Measurements from ENCODE around the gene TDRD5. TPM values are rescaled to one million over a fixed set of nuclear protein-coding genes. Genes with fewer than 3 reads are reported as not detected.

The TDRD5 gene
- total RNA-seq, 3 donors from 2014 or later (not counting 1 experiment from before 2014, with no cell fraction given) = not detected

DNA sequence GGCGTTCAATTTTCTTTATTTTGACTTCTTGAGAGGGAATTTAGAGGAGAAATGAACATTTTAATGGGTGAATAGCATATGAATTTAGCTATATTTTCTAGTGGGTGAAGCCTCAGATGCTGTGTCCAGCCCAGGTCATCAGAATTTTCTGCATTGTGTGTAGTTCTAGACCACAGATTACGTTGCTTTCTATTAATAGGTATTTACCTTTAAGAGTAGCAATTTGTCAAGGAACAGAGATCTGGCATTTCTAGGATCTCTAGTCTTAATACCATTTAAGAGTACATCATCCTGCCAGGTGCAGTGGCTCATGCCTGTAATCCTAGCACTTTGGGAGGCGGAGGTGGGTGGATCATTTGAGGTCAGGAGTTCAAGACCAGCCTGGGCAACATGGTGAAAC is 20.7 kb downstream of the TDRD5 start:
- WGBS (ENCODE audit: insufficient coverage) = 77% methylated on average over 3 of the region's 3 CpGs
- TF ChIP-seq, protein P1, sequence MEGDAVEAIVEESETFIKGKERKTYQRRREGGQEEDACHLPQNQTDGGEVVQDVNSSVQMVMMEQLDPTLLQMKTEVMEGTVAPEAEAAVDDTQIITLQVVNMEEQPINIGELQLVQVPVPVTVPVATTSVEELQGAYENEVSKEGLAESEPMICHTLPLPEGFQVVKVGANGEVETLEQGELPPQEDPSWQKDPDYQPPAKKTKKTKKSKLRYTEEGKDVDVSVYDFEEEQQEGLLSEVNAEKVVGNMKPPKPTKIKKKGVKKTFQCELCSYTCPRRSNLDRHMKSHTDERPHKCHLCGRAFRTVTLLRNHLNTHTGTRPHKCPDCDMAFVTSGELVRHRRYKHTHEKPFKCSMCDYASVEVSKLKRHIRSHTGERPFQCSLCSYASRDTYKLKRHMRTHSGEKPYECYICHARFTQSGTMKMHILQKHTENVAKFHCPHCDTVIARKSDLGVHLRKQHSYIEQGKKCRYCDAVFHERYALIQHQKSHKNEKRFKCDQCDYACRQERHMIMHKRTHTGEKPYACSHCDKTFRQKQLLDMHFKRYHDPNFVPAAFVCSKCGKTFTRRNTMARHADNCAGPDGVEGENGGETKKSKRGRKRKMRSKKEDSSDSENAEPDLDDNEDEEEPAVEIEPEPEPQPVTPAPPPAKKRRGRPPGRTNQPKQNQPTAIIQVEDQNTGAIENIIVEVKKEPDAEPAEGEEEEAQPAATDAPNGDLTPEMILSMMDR (IDR thresholded peaks at IDR 0.05) = no peak
- intact Hi-C loops (cut with micrococcal nuclease) = no loop called here
- no peaks in the 10 kb centered on the region for H3K4me1 Mint-ChIP-seq
- ATAC-seq = no peak
- no peaks in the 10 kb centered on the region for H3K36me3 ChIP-seq (ENCODE audit: control insufficient read depth, insufficient read depth, low read length)
- H3K9me3 ChIP-seq (ENCODE audit: control insufficient read depth, insufficient read depth, low read length) = no peaks in the 10 kb centered on the region
- no peak overlapping the region for H3K27ac ChIP-seq (ENCODE audit: low read length)
- H3K36me3 Mint-ChIP-seq = peaks cover 7% of the 10 kb centered on the region
- no peak overlapping the region for H3K27ac Mint-ChIP-seq
- H3K4me3 ChIP-seq (ENCODE audit: low read length) = no peak overlapping the region
- H3K4me3 Mint-ChIP-seq = no peak overlapping the region
- peaks cover 5% of the 10 kb centered on the region for H3K27me3 ChIP-seq (ENCODE audit: control insufficient read depth, insufficient read depth, low read length)
- H3K4me1 ChIP-seq (ENCODE audit: control insufficient read depth, insufficient read depth, low read length) = no peaks in the 10 kb centered on the region
- peaks cover 0 to 2% of the 10 kb centered on the region in 2 donors for H3K9me3 Mint-ChIP-seq
- peaks cover 11 to 14% of the 10 kb centered on the region in 2 donors for H3K27me3 Mint-ChIP-seq (ENCODE audit: low read depth in 2 of 2)
- DNase-seq = no peak

DNA sequence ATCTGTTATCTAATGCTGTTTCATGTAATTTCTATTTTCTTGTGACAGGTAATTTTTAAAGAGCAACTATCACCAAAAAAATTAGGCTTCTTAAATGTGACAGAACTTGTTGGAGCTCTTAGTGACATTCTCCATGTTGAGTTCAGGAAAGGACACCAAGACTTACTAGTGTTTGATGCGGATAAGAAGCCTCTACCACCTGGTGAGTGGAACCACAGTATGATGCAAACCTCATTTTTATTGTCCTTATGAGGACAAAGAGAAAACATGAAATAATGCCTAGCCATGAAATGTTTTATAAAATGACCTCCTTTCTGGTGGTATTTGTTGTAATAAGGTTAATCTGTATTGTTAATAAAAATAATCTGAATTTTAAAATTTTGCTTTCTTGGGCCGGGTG is 39.1 kb downstream of the TDRD5 start:
- 80% methylated on average over 2 of the region's 2 CpGs for WGBS (ENCODE audit: insufficient coverage)
- intact Hi-C loops (cut with micrococcal nuclease) = no loop called here
- Mint-ChIP-seq H3K27ac (no peak overlapping the region), H3K4me3 (no peak overlapping the region), H3K4me1 (no peaks in the 10 kb centered on the region), H3K27me3 (ENCODE audit: low read depth in 2 of 2) (peaks cover 0 to 4% of the 10 kb centered on the region in 2 donors), H3K9me3 (peaks cover 2 to 3% of the 10 kb centered on the region in 2 donors), H3K36me3 (no peaks in the 10 kb centered on the region)
- DNase-seq (no peak), ATAC-seq (no peak)
- no peaks in the 10 kb centered on the region for H3K27me3 ChIP-seq (ENCODE audit: control insufficient read depth, insufficient read depth, low read length)
- TF ChIP-seq, protein P1 (IDR thresholded peaks at IDR 0.05) = no peak
- no peaks in the 10 kb centered on the region for H3K9me3 ChIP-seq (ENCODE audit: control insufficient read depth, insufficient read depth, low read length)
- H3K4me3 ChIP-seq (ENCODE audit: low read length) = no peak overlapping the region
- H3K36me3 ChIP-seq (ENCODE audit: control insufficient read depth, insufficient read depth, low read length) = no peaks in the 10 kb centered on the region
- no peaks in the 10 kb centered on the region for H3K4me1 ChIP-seq (ENCODE audit: control insufficient read depth, insufficient read depth, low read length)
- no peak overlapping the region for H3K27ac ChIP-seq (ENCODE audit: low read length)

DNA sequence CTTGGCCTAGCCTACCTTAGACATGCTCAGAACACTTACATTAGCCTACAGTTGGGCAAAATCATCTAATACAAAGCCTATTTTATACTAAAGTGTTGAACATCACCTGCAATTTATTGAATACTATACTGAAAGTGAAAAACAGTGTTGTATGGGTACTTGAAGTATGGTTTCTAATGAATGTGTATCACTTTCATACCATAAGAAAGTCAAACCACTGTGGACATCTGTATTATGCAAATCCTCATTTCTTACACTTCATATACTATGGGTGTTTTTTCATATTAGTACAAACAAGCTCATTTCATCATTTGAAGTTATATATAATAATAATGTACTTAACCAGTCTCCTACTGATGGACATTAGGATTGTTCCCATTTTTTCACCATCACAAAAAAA is 41.2 kb downstream of the TDRD5 start:
- Histone ChIP-seq H3K27me3 (ENCODE audit: control insufficient read depth, insufficient read depth, low read length) (no peaks in the 10 kb centered on the region), H3K27ac (ENCODE audit: low read length) (no peak overlapping the region), H3K9me3 (ENCODE audit: control insufficient read depth, insufficient read depth, low read length) (no peaks in the 10 kb centered on the region), H3K36me3 (ENCODE audit: control insufficient read depth, insufficient read depth, low read length) (no peaks in the 10 kb centered on the region), H3K4me3 (ENCODE audit: low read length) (no peak overlapping the region), H3K4me1 (ENCODE audit: control insufficient read depth, insufficient read depth, low read length) (no peaks in the 10 kb centered on the region)
- intact Hi-C loops (cut with micrococcal nuclease) = no loop called here
- no peaks in the 10 kb centered on the region for H3K36me3 Mint-ChIP-seq
- H3K4me3 Mint-ChIP-seq = no peak overlapping the region
- TF ChIP-seq, protein P1 (IDR thresholded peaks at IDR 0.05) = no peak
- DNase-seq (no peak), ATAC-seq (no peak)
- peaks cover 0 to 3% of the 10 kb centered on the region in 2 donors for H3K9me3 Mint-ChIP-seq
- H3K4me1 Mint-ChIP-seq = no peaks in the 10 kb centered on the region
- H3K27ac Mint-ChIP-seq = no peak overlapping the region
- no peaks in the 10 kb centered on the region for H3K27me3 Mint-ChIP-seq (ENCODE audit: low read depth in 2 of 2)

DNA sequence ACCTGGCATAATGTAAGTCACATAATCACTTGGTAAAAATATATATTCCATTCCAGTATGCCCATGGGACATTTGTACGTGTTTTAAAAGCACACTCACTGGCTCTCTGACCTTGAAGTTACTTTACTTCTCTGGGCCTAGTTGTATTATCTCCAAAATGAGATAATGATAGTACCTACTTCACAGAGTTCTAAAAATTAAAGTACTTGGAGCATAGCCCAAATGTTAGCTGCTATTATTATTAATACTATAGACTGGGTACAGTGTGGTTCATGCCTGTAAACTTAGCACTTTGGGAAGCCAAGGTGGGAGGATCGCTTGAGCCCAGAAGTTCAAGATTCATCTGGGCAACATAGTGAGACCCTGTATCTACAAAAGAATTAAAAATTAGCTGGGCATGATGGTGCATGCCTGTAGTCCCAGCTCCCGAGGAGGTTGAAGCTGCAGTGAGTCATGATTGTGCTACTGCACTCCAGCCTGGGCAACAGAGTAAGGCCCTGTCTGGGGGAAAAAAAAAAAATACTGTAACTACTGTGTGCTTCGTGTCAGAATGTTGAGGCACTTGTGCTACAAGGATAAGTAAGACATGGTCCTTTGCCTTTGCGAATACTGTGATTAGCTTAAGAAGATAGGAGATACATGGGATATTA is 45.7 kb downstream of the TDRD5 start:
- no peaks in the 10 kb centered on the region for H3K9me3 ChIP-seq (ENCODE audit: control insufficient read depth, insufficient read depth, low read length)
- no peaks in the 10 kb centered on the region for H3K36me3 ChIP-seq (ENCODE audit: control insufficient read depth, insufficient read depth, low read length)
- no peak for ATAC-seq

More for the DNA sequence above, 45.7 kb downstream of the TDRD5 start:
- TF ChIP-seq, protein P1 (IDR thresholded peaks at IDR 0.05) = no peak
- DNase-seq = no peak
- no peak overlapping the region for H3K27ac Mint-ChIP-seq
- no peak overlapping the region for H3K4me3 Mint-ChIP-seq
- Histone ChIP-seq H3K4me3 (ENCODE audit: low read length) (no peak overlapping the region), H3K4me1 (ENCODE audit: control insufficient read depth, insufficient read depth, low read length) (no peaks in the 10 kb centered on the region), H3K27ac (ENCODE audit: low read length) (no peak overlapping the region), H3K27me3 (ENCODE audit: control insufficient read depth, insufficient read depth, low read length) (no peaks in the 10 kb centered on the region)
- H3K9me3 Mint-ChIP-seq = peaks cover 0 to 5% of the 10 kb centered on the region in 2 donors
- H3K4me1 Mint-ChIP-seq = no peaks in the 10 kb centered on the region
- intact Hi-C loops (cut with micrococcal nuclease) = no loop called here
- no peaks in the 10 kb centered on the region for H3K27me3 Mint-ChIP-seq (ENCODE audit: low read depth in 2 of 2)
- 71% methylated on average over 5 of the region's 5 CpGs for WGBS (ENCODE audit: insufficient coverage)
- no peaks in the 10 kb centered on the region for H3K36me3 Mint-ChIP-seq
